Measurements from ENCODE around the gene RAPGEF3. TPM values are rescaled to one million over a fixed set of nuclear protein-coding genes. Genes with fewer than 3 reads are reported as not detected.

RAPGEF3 gene
- total RNA-seq, 1 donor from 2014 or later: 8.4 TPM

GRCh38 chr12:47717046-47717442 lies 41.6 kb downstream of the RAPGEF3 start:
- H3K9ac ChIP-seq (ENCODE audit: low read depth in 1 of 3, low read length in 3 of 3): peak overlapping the region in 1 of 3 donors; percentile 51
- no peak overlapping the region for H3K4me3 ChIP-seq (ENCODE audit: low read length in 3 of 3)
- H3K36me3 ChIP-seq (ENCODE audit: control insufficient read depth in 3 of 3, insufficient read depth in 3 of 3, low read length in 3 of 3): peaks cover 0 to 4% (median 2%) of the 10 kb centered on the region in 3 donors
- H3K4me1 ChIP-seq (ENCODE audit: control insufficient read depth in 3 of 3, insufficient read depth in 3 of 3, low read length in 3 of 3): peaks cover 34 to 43% (median 36%) of the 10 kb centered on the region in 3 donors
- peak overlapping the region; percentile 83 for H3K27ac ChIP-seq (ENCODE audit: low read depth, low read length)
- H3K27me3 ChIP-seq (ENCODE audit: control insufficient read depth in 3 of 3, insufficient read depth in 3 of 3, low read length in 3 of 3): no peaks in the 10 kb centered on the region
- H3K9me3 ChIP-seq (ENCODE audit: control insufficient read depth in 3 of 3, low read length in 3 of 3): no peaks in the 10 kb centered on the region

GRCh38 chr12:47715877-47716548 lies 42.7 kb downstream of the RAPGEF3 start:
- Histone ChIP-seq H3K4me3 (ENCODE audit: low read length in 3 of 3) (peak overlapping the region in 2 of 3 donors; percentile 37 to 52), H3K27me3 (ENCODE audit: control insufficient read depth in 3 of 3, insufficient read depth in 3 of 3, low read length in 3 of 3) (no peaks in the 10 kb centered on the region), H3K36me3 (ENCODE audit: control insufficient read depth in 3 of 3, insufficient read depth in 3 of 3, low read length in 3 of 3) (peaks cover 0 to 4% (median 2%) of the 10 kb centered on the region in 3 donors), H3K9me3 (ENCODE audit: control insufficient read depth in 3 of 3, low read length in 3 of 3) (no peaks in the 10 kb centered on the region), H3K9ac (ENCODE audit: low read depth in 1 of 3, low read length in 3 of 3) (peak overlapping the region in 2 of 3 donors; percentile 52 to 61), H3K4me1 (ENCODE audit: control insufficient read depth in 3 of 3, insufficient read depth in 3 of 3, low read length in 3 of 3) (peaks cover 34 to 43% (median 36%) of the 10 kb centered on the region in 3 donors), H3K27ac (ENCODE audit: low read depth, low read length) (peak overlapping the region; percentile 83)

- Histone ChIP-seq H3K4me1 (ENCODE audit: control insufficient read depth in 3 of 3, insufficient read depth in 3 of 3, low read length in 3 of 3) (peaks cover 34 to 43% (median 36%) of the 10 kb centered on the region in 3 donors), H3K9ac (ENCODE audit: low read depth in 1 of 3, low read length in 3 of 3) (peak overlapping the region; percentile 9 to 61 (median 52)), H3K4me3 (ENCODE audit: low read length in 3 of 3) (peak overlapping the region; percentile 22 to 52 (median 37)), H3K27me3 (ENCODE audit: control insufficient read depth in 3 of 3, insufficient read depth in 3 of 3, low read length in 3 of 3) (no peaks in the 10 kb centered on the region), H3K36me3 (ENCODE audit: control insufficient read depth in 3 of 3, insufficient read depth in 3 of 3, low read length in 3 of 3) (peaks cover 0 to 4% (median 2%) of the 10 kb centered on the region in 3 donors), H3K27ac (ENCODE audit: low read depth, low read length) (no peak overlapping the region), H3K9me3 (ENCODE audit: control insufficient read depth in 3 of 3, low read length in 3 of 3) (no peaks in the 10 kb centered on the region)
These were observed 43.2 kb downstream of the RAPGEF3 start for GRCh38 chr12:47715393-47715876.

- Histone ChIP-seq H3K27ac (ENCODE audit: low read depth, low read length) (no peak overlapping the region), H3K4me3 (ENCODE audit: low read length in 3 of 3) (no peak overlapping the region)
These were observed 43.8 kb downstream of the RAPGEF3 start for GRCh38 chr12:47714826-47715386.

GRCh38 chr12:47712171-47712570 lies 46.5 kb downstream of the RAPGEF3 start:
- Histone ChIP-seq H3K4me3 (ENCODE audit: low read length in 3 of 3) (no peak overlapping the region), H3K27me3 (ENCODE audit: control insufficient read depth in 3 of 3, insufficient read depth in 3 of 3, low read length in 3 of 3) (no peaks in the 10 kb centered on the region), H3K4me1 (ENCODE audit: control insufficient read depth in 3 of 3, insufficient read depth in 3 of 3, low read length in 3 of 3) (peaks cover 21 to 29% (median 21%) of the 10 kb centered on the region in 3 donors), H3K27ac (ENCODE audit: low read depth, low read length) (no peak overlapping the region), H3K36me3 (ENCODE audit: control insufficient read depth in 3 of 3, insufficient read depth in 3 of 3, low read length in 3 of 3) (no peaks in the 10 kb centered on the region), H3K9ac (ENCODE audit: low read depth in 1 of 3, low read length in 3 of 3) (no peak overlapping the region), H3K9me3 (ENCODE audit: control insufficient read depth in 3 of 3, low read length in 3 of 3) (no peaks in the 10 kb centered on the region)

More at GRCh38 chr12:47714826-47715386, 43.8 kb downstream of the RAPGEF3 start:
- H3K27me3 ChIP-seq (ENCODE audit: control insufficient read depth in 3 of 3, insufficient read depth in 3 of 3, low read length in 3 of 3): no peaks in the 10 kb centered on the region
- peaks cover 0 to 2% (median 1%) of the 10 kb centered on the region in 3 donors for H3K36me3 ChIP-seq (ENCODE audit: control insufficient read depth in 3 of 3, insufficient read depth in 3 of 3, low read length in 3 of 3)
- peak overlapping the region; percentile 9 to 61 (median 46) for H3K9ac ChIP-seq (ENCODE audit: low read depth in 1 of 3, low read length in 3 of 3)
- no peaks in the 10 kb centered on the region for H3K9me3 ChIP-seq (ENCODE audit: control insufficient read depth in 3 of 3, low read length in 3 of 3)
- H3K4me1 ChIP-seq (ENCODE audit: control insufficient read depth in 3 of 3, insufficient read depth in 3 of 3, low read length in 3 of 3): peaks cover 34 to 43% (median 36%) of the 10 kb centered on the region in 3 donors

GRCh38 chr12:47711448-47711847 lies 47.2 kb downstream of the RAPGEF3 start:
- no peak overlapping the region for H3K9ac ChIP-seq (ENCODE audit: low read depth in 1 of 3, low read length in 3 of 3)
- H3K27ac ChIP-seq (ENCODE audit: low read depth, low read length): no peak overlapping the region
- H3K36me3 ChIP-seq (ENCODE audit: control insufficient read depth in 3 of 3, insufficient read depth in 3 of 3, low read length in 3 of 3): no peaks in the 10 kb centered on the region
- peaks cover 14 to 28% (median 18%) of the 10 kb centered on the region in 3 donors for H3K4me1 ChIP-seq (ENCODE audit: control insufficient read depth in 3 of 3, insufficient read depth in 3 of 3, low read length in 3 of 3)
- H3K27me3 ChIP-seq (ENCODE audit: control insufficient read depth in 3 of 3, insufficient read depth in 3 of 3, low read length in 3 of 3): no peaks in the 10 kb centered on the region
- no peaks in the 10 kb centered on the region for H3K9me3 ChIP-seq (ENCODE audit: control insufficient read depth in 3 of 3, low read length in 3 of 3)
- no peak overlapping the region for H3K4me3 ChIP-seq (ENCODE audit: low read length in 3 of 3)

- H3K27ac ChIP-seq (ENCODE audit: low read depth, low read length): no peak overlapping the region
- H3K4me1 ChIP-seq (ENCODE audit: control insufficient read depth in 3 of 3, insufficient read depth in 3 of 3, low read length in 3 of 3): peaks cover 5 to 16% (median 12%) of the 10 kb centered on the region in 3 donors
- no peak overlapping the region for H3K4me3 ChIP-seq (ENCODE audit: low read length in 3 of 3)
- H3K27me3 ChIP-seq (ENCODE audit: control insufficient read depth in 3 of 3, insufficient read depth in 3 of 3, low read length in 3 of 3): no peaks in the 10 kb centered on the region
- no peaks in the 10 kb centered on the region for H3K36me3 ChIP-seq (ENCODE audit: control insufficient read depth in 3 of 3, insufficient read depth in 3 of 3, low read length in 3 of 3)
- H3K9me3 ChIP-seq (ENCODE audit: control insufficient read depth in 3 of 3, low read length in 3 of 3): no peaks in the 10 kb centered on the region
- no peak overlapping the region for H3K9ac ChIP-seq (ENCODE audit: low read depth in 1 of 3, low read length in 3 of 3)
These were observed 48.4 kb downstream of the RAPGEF3 start for GRCh38 chr12:47710278-47710677.

GRCh38 chr12:47709671-47710070 lies 49.0 kb downstream of the RAPGEF3 start:
- Histone ChIP-seq H3K4me3 (ENCODE audit: low read length in 3 of 3) (no peak overlapping the region), H3K27me3 (ENCODE audit: control insufficient read depth in 3 of 3, insufficient read depth in 3 of 3, low read length in 3 of 3) (no peaks in the 10 kb centered on the region), H3K36me3 (ENCODE audit: control insufficient read depth in 3 of 3, insufficient read depth in 3 of 3, low read length in 3 of 3) (no peaks in the 10 kb centered on the region), H3K4me1 (ENCODE audit: control insufficient read depth in 3 of 3, insufficient read depth in 3 of 3, low read length in 3 of 3) (peaks cover 0 to 12% (median 12%) of the 10 kb centered on the region in 3 donors), H3K27ac (ENCODE audit: low read depth, low read length) (no peak overlapping the region), H3K9me3 (ENCODE audit: control insufficient read depth in 3 of 3, low read length in 3 of 3) (no peaks in the 10 kb centered on the region), H3K9ac (ENCODE audit: low read depth in 1 of 3, low read length in 3 of 3) (no peak overlapping the region)

GRCh38 chr12:47709237-47709636 lies 49.4 kb downstream of the RAPGEF3 start:
- Histone ChIP-seq H3K36me3 (ENCODE audit: control insufficient read depth in 3 of 3, insufficient read depth in 3 of 3, low read length in 3 of 3) (no peaks in the 10 kb centered on the region), H3K9me3 (ENCODE audit: control insufficient read depth in 3 of 3, low read length in 3 of 3) (no peaks in the 10 kb centered on the region), H3K4me1 (ENCODE audit: control insufficient read depth in 3 of 3, insufficient read depth in 3 of 3, low read length in 3 of 3) (peaks cover 0 to 12% (median 8%) of the 10 kb centered on the region in 3 donors), H3K9ac (ENCODE audit: low read depth in 1 of 3, low read length in 3 of 3) (no peak overlapping the region), H3K27me3 (ENCODE audit: control insufficient read depth in 3 of 3, insufficient read depth in 3 of 3, low read length in 3 of 3) (no peaks in the 10 kb centered on the region), H3K27ac (ENCODE audit: low read depth, low read length) (no peak overlapping the region), H3K4me3 (ENCODE audit: low read length in 3 of 3) (no peak overlapping the region)

Data from skeletal muscle tissue (tissue), 4 donors.